SW 1271 (cell line): ENCODE results near the gene SHB.
A peak's percentile ranks its signal among the peaks of the same experiment; 100 is the strongest.
"Not testable (repeated sequence)": the region's sequence is repeated elsewhere in the genome, so short reads cannot be mapped to it uniquely, and the experiment has no call there.

ENCODE experiments used
- DNase-seq, 2 experiments: peaks; one replicate each; lab custom pipeline; 2025; lab: John Stamatoyannopoulos, UW

SHB gene

DNA sequence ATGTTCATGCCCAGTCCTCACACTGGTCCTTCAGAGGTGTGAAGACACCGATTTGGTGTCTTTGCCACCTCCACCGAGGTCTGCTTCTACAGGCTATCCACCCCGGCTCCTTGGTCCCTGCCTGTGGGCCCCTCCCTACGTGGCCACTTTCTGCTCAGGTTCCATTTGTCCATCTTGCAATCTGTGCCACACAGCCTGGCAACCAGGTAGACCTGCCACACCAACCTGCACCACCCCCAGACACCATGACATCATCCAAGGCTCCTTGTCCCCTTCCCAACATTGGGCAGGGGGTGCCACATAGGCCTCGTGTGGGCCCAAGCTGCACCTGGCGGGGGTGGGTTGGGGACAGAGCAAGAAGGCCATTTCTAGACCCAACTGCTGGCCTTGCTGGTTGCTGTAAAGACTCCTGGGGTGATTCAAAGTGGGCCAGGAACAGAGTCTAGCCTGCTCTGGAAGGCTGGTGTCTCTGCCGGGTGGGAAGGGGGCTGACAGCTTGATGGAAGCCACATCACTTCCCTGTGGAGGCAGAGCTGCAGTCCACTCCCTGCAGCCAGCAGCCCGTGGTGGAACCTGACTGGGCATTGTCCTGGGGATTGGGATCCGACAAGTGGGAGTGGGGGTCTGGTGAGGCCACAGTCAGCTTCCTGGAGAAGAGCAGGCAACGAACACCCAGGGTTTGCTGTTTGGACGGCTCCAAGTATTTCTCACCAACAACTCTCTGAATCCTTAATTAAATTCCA is 99.3 kb downstream of the SHB start:
- no peak for DNase-seq

DNA sequence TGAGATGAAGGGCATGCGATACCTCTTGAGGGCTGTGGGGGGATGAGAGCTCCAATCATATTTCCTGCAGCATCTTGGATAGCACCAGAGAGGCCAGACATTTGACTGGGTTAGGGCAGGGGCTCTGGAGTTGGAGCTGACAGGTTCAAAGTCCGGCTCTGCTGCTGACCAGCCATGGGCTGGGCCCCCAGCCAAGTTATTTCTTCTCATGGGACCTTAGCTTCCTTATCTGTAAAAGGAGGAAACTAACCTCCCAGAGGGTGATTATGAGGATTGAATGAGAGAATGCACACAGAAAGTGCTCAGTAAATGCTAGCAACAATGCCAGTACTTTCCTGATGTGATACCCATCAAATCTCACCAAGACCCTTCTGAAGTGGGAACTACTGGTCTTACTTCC is 99.9 kb downstream of the SHB start:
- DNase-seq, result no peak

DNA sequence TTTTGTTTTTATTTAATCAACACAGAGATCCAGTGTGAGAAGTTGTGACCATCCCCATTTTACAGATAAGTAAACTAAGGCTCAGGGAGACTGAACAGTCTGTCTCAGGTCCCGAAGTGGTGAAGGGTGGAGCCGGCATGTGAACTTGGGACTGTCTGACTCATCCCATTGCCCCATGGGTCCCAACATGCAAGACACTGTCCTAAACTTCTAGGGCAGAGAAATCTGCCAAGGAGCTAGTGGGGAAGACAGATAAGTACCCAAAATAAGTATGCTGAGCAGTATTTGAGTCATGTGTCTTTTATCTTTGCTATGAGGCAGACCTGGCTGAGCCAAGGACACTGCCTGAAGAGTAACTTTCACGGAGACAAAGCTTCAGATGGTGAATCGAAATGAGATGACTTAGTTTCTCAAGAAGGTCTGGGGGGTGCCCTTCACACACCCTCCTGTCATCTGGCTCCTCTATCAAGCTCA is 100.8 kb downstream of the SHB start:
- no peak for DNase-seq

DNA sequence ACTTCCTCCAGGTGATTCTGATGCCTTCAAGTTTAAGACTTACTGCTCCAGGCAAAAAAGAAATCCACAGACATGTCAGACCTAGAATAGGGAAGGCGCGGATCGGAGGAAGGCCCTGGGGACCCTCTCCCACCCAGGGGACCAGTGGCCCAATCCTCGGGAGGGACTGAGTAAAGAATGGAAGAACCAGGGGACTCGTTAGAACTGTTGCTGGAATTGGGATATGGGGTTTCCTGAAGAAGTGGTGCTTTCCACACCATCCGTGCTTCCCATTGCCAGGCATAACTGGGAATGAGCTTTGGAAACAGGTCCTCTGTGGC is 101.3 kb downstream of the SHB start:
- DNase-seq, result no peak

DNA sequence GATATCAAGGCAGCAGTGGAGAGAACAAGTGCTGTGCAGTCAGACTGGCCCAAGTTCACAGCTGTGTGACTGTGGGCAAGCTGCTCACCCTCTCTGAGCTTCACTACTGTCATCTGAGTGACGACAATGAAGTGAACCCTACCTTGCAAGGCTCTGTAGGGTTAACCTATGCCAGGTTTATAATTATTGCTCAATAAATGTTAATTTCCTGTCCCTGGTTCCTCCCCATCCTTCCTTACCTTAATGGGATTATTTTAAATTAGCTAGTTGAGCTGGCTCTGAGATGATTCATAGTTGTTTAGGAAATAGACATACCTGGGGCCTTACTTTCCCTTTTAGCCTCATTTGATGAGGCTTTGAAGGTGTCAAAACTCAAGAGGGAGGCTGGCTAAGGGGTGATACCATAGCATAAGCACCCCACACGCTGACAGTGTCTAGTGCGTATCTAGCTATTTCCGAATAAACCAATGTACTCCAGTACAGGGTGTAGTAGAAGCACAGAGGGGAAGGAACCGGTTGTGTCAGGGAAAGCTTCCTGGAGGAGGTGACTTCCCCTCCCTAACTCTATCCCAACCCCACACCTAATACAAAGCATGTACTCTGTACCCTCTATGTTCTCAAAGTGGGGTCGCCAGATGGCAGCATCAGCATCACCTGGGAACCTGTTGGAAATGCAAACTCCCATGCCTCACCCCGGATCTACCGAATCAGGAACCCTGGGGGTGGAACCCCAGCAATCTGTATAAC is 101.8 kb downstream of the SHB start:
- DNase-seq, result no peak

DNA sequence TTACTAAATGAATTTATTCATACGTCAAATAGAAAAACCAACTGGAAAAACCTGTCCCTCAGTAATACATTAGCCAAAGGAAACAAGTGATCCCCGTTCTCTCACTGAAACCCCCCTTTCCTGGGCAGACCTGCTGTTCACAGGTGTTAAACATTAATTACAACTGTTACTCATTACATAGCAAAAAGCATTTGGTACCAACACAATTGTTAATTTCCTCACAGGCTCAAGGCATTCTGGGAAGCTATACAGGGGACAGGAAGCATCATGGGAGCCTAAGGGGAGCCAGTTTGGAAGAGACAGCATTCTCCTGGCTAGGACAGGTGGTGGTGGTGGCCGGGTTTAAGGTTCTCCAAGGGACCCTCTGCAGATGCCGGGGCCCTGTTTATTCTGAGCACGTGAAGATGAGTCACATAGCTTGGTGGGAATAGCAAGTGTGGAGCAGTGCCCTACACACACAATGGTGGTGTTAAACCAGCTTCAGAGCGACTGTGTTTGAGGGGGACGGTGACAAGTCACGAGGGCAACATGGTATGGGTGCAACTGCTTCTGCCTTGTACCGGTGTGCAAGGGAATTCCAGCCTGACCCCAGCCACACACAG is 102.5 kb downstream of the SHB start:
- DNase-seq, result no peak

DNA sequence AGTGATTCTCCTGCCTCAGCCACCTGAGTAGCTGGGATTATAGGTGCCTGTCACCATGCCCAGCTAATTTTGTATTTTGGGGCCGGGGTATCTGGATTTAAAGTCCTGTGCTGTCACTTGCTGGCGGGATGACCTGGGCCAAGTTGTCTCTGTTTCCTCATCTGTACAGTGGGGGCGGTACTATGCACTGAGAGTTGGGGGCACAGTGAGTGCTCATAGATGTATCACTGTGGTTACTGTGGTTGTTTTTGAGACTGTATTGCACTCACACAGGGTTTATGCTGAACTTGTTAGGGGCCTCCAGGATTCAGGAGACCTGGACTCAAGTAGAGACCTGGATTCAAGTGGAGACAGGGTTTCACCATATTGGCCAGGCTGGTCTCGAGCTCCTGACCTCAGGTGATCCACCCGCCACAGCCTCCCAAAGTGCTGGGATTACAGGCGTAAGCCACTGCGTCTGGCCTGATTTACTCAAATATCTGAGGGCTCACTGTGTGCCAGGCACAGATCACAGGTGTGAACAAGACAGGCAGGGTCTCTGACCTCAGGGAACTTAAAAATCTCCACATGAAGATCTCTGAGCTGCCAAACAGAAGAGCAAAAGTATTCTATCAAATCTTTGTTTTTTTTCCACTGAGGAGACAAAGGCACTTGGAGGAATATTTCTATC is 103.2 kb downstream of the SHB start:
- DNase-seq, result not testable (repeated sequence)

DNA sequence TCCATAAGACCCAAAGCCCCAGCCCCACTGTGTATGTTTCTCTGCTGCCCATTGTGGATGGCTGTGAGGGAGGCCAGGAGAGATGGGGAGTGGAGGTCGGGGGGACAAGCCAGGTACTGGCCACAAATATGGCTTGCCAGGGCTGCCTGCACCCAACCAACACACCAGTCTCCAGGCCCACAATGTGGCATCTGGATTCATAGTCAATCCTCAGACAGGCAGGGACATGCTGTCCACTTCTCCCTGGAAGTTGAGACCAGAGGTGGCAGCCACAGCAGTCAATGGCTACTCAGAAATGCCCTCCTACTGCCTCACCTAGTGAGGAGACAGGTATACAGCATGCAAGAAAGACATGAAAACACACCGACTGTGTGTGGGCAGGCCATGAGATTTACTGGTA is 103.9 kb downstream of the SHB start:
- DNase-seq, result no peak

DNA sequence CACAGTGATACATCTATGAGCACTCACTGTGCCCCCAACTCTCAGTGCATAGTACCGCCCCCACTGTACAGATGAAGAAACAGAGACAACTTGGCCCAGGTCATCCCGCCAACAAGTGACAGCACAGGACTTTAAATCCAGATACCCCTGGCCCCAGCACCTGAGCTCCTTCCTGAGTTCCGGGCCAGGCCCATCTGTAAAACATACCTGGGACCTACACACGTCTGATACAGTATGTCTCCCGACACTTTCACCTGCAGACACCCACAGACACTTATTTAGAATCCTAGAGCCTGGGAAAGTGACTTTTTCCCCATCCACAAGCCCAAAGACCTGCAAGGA is 104.3 kb downstream of the SHB start:
- no peak for DNase-seq

DNA sequence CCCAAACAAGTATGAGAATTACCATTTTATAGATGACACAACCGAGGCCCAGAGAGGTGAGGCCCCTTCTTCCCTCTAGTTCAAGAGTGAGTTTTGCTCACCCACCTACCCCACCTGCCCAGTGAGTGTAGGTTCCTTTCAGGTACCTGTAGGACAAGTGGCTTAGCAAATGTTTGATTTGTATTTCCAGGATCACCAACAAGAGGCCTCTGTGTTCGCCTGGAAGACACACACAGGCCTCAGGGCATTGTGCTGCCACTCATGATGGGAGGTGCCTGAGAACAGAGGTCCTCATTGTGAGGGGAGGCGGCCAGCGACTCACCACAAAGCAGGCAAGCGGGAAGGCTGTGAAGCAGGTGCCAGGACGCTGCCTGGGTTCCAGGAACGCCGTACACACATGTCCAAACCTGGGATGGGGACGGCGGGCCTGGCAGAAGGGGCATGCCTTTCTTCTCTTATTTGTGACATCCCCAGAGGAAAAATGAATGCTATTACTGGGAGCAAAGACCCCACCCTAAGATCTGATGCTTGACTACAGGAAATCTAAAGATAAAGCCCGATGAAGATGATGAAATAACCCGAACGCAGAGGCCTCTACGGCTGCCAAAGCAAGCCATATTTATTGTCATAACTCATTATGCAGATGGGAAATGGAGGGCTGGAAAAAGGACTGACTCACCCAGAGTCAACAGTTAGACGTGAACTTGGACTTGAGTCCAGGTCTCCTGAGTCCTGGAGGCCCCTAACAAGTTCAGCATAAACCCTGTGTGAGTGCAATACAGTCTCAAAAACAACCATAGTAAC is 104.9 kb downstream of the SHB start:
- no peak for DNase-seq

DNA sequence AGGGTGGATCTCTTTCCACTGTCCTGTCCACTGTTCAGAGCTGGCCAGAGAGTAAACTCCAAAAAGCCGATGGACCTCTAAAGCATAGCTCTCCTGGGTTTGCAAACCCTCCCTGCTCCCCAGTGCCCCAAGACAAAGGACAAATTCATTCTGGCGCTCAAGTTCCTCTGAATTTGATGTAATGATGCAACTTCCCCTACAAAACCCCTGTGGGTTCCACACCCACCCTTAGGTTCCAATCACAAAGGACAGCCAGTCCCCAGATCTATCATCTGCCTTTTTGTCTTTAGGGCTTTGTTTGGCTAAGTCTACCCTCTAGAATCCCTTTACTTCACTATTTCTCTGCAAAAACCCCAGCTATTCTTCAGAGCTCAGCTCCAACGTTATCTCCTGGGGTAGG is 107.7 kb downstream of the SHB start:
- DNase-seq, result no peak

DNA sequence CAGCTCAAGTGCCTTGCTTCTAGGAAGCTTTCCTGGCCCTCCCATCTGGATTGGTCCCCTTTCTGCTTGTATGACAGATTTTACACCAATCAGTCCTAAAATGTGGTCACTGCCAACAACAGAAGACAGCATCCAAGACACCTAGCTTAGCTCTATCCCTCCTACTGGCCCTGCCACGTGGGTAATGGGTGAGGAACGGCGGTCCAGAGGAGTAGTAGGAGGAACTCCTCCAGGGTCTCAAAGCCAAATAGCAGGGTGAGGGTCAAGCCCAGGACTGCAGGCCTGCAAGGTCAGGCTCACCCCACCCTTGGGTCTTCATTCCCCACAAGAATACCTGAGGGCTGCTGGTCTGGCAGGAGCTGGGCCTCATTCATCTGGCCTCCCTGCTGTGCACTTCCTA is 108.4 kb downstream of the SHB start:
- DNase-seq, result no peak

DNA sequence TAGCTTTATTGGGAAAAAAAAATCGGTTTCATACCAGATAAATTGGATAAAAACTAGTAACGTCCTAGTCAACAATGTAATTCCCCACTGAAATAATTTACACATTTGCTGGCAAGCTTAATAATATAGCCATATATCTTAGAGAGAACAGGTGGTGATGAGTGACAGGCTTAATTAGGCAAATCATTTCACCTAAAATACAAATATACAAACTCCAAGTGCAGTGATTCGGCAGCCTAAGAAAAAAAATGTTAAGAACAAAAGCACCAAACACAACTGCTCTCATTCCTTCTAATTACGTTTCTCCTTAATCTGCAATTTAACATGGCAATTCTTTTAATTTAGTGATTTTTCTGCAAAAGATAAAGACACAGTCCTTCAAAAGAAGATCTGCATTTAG is 109.1 kb downstream of the SHB start:
- DNase-seq, result no peak

DNA sequence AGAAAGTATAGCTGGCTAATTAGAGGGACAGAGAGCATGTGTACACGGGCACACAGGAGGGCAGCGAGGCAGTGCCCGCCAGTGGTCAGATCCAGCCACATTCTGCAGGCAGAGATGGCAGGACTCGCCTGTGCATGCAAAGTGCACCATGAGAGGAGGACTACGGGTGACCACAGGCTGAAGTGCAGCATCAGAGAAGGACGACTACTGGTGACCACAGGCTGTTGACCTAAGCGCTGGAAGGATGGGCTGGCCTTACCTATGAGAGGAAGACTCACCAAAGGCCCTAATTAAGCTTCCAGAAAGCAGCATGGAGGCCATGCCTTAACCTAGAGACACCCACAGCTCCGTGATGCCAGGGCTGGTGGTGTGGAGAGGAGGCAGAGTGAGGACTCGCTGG is 110.9 kb downstream of the SHB start:
- no peak for DNase-seq

DNA sequence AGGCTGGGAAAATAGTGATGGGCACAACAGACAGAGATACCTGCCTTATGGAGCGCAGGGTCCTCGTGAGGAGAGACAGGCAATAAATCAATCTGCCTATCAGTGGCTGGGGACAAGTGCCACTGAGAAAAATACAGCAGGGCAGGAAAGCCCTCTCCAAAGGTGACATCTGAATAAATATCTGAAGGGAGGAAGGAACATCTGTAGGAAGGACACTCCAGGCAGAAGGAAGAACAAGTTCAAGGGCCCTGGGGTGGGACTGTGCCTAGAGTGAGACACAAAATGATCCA is 111.4 kb downstream of the SHB start:
- DNase-seq, result no peak

DNA sequence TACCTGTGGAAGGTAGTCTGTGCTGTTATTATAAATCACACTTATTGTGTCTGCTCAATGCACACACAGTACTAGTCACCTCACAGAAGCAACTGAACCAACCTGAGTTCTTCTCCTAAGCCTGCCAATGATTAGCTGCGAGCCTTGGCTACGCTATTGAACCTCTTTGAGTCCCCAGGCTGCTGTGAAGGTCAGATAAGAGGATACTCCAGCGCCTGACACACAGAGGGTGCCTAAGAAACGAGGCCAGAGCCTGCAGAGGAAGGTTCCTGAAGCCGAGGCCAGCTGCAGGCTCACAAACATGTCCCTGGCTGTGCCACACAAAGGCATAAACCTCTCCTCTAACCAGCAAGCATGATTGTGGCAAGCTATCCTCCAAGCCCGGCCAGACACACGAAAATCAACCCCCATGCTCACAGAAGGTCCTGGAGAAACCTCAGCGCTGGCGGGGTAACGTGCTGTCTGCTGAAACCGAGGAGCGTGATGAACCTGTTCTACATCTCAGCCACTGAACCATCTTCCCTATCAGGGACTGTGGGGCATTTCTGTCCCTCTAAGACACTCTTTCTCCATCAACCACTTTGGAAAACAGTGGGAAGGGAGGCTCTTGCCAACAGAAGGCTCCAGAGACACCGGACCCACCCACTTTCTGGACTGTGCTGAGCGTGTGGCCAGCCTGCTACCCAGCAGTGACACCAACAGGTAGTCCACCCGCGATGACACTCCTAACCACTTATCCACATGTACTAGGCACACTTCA is 111.9 kb downstream of the SHB start:
- no peak for DNase-seq

DNA sequence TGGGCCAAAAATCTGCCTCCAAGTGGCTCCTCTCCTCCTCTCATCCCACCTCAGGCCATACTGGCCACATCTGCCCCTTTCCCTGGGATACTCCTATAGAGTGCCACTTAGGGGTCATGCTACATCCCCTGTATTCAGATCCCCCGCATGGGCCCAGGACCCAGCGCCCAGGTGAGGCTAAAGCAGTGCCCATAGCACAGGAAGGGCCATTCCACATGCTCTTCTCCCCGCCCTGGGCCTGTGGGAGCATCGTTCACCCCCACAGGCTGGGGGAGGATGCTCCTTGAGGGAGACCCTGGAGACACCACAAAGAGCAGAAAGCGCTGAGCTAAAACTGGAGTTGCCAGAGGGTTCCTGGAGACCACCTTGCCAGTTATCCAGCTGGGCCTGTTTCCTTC is 112.6 kb downstream of the SHB start:
- DNase-seq, result no peak

DNA sequence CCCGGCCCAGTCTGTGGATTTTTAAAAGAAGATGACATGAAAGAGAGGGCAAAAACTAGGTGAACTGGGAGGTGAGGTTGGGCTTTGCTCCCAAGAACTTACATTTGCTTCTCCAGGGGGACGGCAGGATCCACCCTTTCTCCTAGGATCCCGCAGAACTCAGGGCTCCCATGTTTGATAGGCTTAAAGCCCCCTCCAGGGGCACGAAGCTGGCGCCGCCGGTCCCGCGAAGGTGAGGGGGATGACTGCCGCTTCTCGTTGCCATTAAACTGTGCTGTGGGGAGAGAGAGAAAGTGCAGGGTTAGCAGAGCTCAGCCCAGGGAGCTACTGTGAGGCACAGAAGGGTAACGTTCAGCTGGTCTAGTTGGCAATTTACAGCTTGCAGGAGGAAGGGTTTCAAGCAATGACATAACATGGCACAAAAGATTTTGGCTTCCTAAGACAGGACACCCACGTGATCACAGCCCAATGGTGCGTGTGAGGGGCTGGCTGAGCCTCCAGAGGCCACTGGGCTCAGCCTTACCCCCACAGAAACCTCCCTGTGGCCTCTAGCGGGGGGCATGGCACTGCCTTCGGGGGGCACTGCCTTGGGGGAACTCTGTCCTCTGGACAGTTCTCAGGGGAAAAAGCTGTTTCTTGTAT is 113.1 kb downstream of the SHB start:
- no peak for DNase-seq

DNA sequence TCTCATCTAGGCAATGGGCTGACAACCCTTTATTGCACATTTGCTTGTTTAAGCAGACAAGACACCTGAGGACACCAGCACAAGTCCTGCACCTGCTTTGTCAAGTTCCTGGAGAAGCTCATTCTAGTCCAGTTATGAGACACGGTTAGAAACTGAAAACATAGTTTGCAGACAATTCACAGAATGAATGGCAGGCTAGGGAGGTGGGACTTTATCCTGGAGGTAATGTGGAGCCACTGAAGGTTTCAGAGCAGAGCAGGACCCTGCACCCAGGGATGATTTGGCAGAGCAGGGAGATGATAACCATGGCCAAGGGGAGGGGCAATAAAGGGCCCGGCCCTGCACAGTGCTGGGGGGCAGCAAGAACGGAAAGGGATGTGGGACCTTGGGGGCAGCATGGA is 114.4 kb downstream of the SHB start:
- DNase-seq, result no peak

DNA sequence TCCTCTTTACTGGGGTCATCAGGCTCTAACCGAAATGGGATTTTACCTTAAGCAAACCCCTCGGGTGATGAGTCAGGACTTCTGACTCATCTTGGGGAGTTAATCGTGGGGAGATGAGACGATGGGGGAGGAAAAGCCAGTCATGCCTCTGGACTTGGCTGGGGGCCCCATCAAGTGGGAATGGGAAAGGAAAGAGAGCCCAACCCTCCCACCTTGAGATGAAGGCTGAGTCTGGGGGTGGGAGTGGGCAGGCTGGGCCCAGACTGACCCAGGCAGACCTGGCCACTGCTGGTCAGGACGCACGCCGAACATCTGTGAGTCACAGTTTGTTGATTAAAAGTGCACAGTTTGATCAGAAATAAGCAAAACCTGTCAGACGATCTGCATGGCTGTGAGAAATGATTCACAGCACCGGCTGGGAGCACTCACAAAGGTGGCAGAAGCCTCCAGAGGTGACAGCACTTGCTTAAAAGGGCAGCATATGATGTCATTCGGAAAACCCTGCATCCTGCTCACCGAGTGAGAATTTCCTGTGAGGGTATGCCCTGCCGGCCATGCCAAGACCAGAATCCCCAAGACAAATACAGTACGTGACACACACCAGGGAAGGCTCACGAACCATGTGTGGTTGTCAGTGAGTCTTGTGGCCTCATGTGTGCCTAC is 115.1 kb downstream of the SHB start:
- peak; percentile 77 to 81 for DNase-seq
